OCI-LY1 (cell line): Measurements from ENCODE around the gene H6PD.

ENCODE experiments used
- CTCF ChIP-seq: fragments of 200-600 bp; sonication (generic), shearing (Covaris generic); IDR thresholded peaks from 2 replicates; pipeline ENCODE4 v1.5.1; 2017; ENCODE audit warnings: mild to moderate bottlenecking, antibody characterized with exemption, low read length, moderate library complexity, mixed read lengths
- EZH2 ChIP-seq: fragments of 200-600 bp; sonication (generic), shearing (Covaris generic); IDR thresholded peaks from 2 replicates; pipeline ENCODE4 v1.8.0; 2017; ENCODE audit warnings: borderline replicate concordance, mixed run types, mild to moderate bottlenecking, antibody characterized with exemption, low read length, moderate library complexity, mixed read lengths

- TF ChIP-seq CTCF (no peak), EZH2 (no peak)
These were observed 7.9 kb downstream of the H6PD start for GRCh38 chr1:9242338-9242969.
